HG03196 (cell line): ENCODE results near the gene UBE2QL1.
"Not testable (repeated sequence)": the region's sequence is repeated elsewhere in the genome, so short reads cannot be mapped to it uniquely, and the experiment has no call there.

ENCODE experiments used
- ATAC-seq: cut with Tn5 transposase; IDR thresholded peaks from one replicate; pipeline ENCODE4 v1.9.1; 2021; ENCODE audit not compliant: unreplicated experiment

The UBE2QL1 gene

GRCh38 chr5:6495433-6496206 lies 47.0 kb downstream of the UBE2QL1 start:
- ATAC-seq, result no peak

DNA sequence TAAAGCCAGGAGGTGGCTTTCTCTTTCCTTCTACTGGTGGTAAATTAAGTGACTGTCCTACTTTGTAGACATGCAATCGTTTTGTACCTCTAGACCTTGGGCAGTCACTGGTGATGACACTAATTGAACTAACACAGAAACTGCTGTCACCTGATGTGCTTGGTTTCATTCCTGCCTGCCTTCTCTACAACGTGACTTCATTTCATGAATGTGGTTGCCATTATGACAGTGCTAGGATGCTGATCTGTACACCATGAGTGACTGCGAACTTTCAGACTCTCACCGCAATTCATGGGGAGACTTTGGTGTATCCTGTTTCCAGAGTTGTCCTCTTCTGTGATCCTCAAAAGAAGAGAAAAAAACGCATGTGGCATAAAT lies 47.5 kb downstream of the UBE2QL1 start:
- peak; percentile 89 for ATAC-seq

DNA sequence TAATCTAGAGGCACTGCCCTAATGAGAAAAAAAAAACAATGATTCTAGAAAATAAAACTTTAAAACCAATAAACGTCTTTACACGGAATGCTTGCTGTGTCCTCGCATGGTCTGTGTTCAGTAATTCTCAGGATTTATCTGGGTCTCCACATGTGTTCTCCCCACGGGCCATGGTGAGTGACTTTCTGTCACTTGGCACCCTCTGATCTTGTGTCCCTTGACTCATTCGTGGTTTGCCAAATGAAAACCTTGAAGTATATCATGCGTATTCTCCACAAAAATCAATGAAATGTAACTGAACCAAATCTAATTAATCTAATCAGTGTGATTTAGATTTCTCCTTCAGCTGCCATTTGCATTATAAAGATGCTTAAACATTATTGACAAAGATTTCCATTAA lies 48.0 kb downstream of the UBE2QL1 start:
- no peak for ATAC-seq

DNA sequence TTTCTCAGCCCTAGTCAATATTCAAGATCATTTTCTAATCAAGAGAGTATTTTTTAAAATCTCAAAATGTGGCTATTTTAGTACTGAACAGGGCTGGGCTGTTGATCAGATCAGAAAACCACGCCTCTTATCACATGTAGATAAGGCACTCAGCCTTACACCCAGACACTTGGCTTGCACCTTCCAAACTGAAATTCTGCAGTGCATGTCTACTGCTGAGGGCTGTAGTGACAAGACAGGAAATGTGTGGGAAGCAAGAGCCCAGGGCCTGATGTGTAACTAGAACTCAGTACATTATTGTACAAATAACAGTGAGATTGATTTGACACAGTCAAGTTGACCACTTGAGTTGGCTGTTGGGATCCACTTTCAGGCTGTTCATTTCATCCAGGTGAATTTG lies 48.6 kb downstream of the UBE2QL1 start:
- no peak for ATAC-seq

DNA sequence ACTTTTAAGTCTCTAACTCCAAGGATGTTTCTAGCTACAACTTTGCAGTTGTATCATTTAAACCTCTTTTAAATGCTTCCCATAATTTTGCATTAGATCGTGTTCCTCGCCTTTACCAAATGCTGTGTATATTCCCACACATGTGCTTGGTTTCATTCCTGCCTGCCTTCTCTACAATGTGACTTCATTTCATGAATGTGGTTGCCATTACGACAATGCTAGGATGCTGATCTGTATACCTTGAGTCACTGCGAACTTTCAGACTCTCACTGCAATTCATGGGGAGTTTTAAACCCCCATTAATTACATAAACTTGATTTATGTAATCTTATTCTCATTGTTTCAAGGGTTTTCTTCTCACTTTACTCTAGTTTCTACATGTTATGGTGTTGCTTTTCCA lies 50.3 kb downstream of the UBE2QL1 start:
- no peak for ATAC-seq

DNA sequence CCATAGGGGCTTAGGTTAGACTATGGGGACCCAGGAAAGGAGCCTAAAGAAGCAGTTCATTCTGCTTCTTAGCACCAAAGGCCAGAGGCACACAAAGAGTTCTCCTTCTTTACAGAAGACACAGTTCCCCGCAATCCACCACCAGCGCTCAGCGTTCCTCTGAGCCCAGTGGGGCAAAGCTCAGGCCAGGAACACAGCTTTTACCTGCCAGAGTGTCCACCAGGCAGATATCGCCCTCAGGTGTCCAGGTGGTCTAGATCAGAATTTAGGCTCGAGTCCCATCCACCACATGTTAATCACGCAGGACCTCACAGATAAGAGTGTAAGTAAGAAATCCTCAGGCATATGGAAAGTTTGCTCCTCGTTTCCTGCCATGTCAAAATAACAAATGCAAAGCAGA lies 53.0 kb downstream of the UBE2QL1 start:
- no peak for ATAC-seq

DNA sequence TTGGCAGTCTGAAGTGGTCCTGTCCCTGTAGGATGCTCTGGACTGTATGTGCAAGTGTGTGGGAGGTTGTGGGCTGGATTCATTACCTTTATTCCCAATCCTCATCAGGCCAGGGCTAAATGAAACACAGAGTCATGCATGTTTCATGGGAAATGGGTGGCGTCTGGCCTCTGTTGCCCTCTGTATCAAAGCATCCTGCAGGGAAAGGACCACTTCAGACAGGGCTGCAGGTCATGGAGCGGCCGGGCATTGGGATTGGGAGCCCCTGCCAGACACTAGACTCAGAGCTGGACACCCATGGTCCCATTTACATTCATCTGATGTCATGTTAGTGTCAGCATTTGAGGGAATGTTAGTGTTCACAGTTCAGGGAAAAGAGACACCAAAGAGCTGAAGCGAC lies 53.8 kb downstream of the UBE2QL1 start:
- ATAC-seq, result no peak

DNA sequence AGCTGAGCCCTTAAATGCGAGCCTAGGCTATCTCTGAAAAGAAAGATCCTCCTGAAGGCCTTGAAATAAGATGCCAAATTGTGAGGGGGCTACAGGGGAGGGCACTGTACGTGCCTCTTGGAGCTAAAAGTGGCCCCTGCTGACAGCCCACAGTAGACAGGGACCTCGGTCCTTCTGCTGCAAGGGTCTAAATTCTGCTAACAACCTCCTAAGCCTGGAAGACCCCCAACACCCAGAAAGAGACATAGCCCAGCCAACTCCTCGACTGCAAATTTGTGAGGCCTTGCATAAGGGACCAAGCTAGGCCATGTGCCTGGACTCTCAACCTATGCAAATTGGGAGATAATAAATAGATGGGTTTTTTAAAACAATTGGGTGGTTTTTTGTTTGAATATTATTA lies 54.7 kb downstream of the UBE2QL1 start:
- no peak for ATAC-seq

GRCh38 chr5:6504677-6505415 lies 56.2 kb downstream of the UBE2QL1 start:
- no peak for ATAC-seq

GRCh38 chr5:6505416-6505755 lies 56.7 kb downstream of the UBE2QL1 start:
- no peak for ATAC-seq

DNA sequence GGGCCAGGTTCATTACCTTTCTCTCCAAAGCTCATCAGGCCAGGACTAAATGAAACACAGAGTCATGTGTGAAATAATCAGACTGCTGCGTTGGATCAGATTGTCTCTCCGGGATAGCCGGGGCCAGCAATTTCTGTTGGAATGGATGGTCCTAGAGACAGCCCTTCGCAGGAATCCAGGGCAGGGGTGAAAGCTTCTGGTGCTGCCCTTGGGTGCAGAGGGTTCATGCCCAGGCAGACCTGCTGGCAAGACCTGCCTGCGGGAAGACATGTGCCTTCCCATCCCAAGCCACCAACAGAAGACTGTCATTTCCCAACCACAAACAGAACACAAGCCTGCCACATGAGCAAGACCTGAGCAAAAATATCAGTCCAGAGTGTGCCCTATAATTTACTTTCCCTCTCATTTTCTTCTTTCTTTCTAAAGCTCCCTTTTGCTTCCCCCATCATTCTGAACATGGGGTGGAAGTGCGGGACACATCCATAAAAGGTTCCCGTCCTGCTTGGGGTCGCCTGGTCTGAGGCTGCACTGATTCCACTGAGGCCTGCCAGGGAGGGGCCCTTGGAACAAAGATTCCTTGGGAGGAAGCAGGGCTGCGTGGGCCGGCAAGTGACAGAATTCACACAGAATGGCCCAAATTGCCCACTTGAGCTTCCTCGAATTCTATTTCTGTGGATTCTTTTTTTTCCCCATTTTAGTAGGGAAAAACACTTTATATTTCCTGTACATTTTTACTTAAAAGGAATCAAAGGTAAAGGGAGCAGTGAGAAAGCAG lies 57.3 kb downstream of the UBE2QL1 start:
- ATAC-seq, result no peak

DNA sequence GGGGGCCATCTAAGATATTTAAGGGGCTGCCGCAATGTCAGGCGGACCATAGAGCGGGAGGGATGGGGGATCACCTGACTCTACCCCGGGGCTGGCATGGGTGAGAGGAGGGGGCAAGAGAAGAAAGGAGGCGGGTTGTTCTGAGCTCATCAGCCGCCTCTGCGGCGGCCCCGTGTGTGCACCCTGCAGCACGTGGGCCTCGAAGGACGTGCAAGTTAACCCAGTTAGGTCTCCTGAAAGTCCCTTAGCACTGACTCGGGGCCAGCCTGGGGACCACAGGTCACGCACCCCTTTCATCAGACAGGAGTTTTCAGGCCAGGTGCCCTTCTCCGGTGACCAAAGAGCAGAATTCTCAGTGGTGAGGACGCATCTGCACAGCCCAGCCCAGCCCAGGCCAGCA lies 58.0 kb downstream of the UBE2QL1 start:
- ATAC-seq, result no peak

DNA sequence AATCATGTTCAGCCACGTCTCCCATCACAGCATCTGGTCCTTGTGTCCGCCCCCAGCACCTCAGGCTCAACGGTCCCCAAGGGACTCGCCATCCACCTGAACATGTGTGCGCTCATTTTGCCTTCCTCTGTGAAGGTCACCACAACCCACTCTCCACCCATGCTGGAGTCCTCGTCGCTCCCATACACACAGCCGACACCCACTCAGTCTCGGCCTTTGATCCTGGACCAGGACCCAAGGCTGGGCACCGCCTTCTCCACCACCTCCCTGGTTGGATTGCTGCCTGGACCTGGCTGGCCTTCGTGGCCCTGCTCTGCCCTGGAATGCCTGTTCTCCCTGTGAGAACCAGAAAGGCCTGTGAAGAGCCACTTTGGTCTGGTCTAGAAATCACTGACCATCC lies 60.3 kb downstream of the UBE2QL1 start:
- no peak for ATAC-seq

- no peak for ATAC-seq
These were observed 61.5 kb downstream of the UBE2QL1 start for GRCh38 chr5:6510132-6510531.

DNA sequence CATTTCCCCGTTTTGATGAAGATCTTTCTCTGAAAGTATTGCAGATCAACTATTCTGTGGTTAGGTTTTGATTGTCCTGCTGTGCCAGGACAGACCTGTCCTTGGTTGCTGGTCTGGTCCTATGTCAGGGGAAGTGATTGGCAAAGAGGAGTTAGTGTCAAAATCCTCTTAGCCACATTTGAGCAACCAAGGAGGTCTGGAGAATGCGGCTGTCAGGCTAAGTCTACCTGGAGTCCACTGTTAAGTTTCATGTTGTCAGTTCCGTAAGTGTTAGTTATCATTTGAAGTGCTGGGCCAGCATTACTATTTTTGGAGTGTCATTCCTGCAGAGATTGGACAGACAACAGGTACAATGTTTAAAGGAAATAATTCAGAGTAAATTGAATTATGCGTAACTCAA lies 62.3 kb downstream of the UBE2QL1 start:
- no peak for ATAC-seq

GRCh38 chr5:6515812-6516211 lies 67.2 kb downstream of the UBE2QL1 start:
- not testable (repeated sequence) for ATAC-seq

DNA sequence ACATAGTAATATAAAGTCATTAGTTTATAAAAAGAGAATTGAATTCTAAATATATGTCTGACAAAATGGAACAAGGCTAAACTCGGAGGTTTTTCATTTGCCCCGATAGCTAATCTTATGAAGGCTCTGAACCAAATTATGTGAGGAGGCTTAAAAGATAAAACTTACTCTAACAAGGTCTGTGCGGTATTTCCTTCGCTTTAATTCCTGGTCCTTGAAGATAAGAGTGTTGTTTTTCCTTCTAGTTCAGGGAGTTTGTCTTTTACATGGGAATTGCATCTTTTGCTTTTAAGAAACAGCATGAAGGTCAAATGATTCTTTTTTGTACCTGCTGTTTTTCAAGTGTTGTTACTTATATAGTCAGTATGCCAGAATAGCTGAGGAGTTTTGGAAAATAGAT lies 68.2 kb downstream of the UBE2QL1 start:
- no peak for ATAC-seq

DNA sequence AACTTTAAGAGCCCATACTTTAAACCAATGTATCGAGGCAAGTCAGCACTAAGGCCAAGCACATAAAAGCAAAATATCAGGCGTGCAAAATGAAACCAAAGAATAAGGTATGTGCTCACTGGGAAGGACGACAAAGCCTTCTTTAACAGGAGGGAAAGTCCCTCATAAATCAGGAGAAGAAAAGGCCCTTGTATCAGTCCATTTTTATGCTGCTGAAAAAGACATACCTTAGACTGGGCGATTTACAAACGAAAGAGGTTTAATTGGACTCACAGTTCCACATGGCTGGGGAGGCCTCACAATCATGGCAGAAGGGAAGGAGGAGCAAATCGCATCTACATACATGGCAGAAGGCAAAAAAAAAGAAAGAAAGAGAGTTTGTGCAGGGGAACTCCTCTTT lies 68.9 kb downstream of the UBE2QL1 start:
- ATAC-seq, result no peak

- no peak for ATAC-seq
These were observed 69.8 kb downstream of the UBE2QL1 start for GRCh38 chr5:6518298-6519057.

GRCh38 chr5:6520201-6520600 lies 71.5 kb downstream of the UBE2QL1 start:
- no peak for ATAC-seq

DNA sequence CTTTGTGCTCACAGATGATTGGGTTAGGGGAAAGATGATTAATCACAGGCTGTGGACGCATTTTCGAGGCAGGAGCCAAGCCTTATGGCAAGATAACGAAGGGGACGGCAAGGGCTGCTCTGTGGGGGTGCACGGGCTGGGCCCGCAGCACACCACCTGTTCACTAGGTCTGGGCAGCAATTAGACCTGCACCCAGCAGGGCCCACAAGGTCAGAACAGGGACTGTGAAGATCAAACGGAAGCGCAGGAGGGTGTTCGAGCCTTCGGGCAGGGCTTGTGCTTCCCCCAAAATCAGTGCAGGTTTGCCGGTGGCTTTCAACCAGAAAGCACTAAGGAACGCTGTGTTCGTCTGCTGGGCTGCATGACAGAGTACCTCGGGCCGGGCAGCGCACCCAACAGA lies 73.7 kb downstream of the UBE2QL1 start:
- ATAC-seq, result no peak
